Left kidney (tissue), 2 donors: Measurements from ENCODE around the gene MVB12B. TPM values are rescaled to one million over a fixed set of nuclear protein-coding genes. Genes with fewer than 3 reads are reported as not detected.
A peak's percentile ranks its signal among the peaks of the same experiment; 100 is the strongest.

Experiments used
- DNase-seq: peaks from one replicate; pipeline ENCODE4 v3.0.0-alpha.2; 2013
- polyA plus RNA-seq: library from polyadenylated mRNA; unstranded; fragments of 120-200 nt; gene quantifications from one replicate; pipeline ENCODE4 v1.2.1, GENCODE V29; 2013; ENCODE audit not compliant: insufficient read length

Gene MVB12B
- polyA plus RNA-seq, 1 donor, result 15.0 TPM

DNA sequence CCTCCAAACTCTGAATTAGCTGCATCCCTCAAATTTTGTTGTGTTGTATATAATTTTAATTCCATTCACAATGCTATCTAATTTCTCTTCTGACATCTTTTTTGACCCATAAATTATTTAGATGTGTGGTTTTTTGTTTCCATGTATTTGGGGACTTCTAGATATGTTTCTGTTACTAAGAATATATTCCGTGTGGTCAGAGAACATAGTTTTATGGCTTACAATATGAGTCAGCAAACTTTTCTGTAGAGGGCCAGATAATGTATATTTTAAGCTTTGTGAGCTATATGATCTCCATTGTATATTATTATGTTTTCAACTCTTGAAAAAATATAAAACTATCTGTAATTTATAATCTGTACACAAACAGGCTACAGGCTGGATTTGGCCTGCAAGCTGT is 33.4 kb downstream of the MVB12B start:
- DNase-seq, result no peak

DNA sequence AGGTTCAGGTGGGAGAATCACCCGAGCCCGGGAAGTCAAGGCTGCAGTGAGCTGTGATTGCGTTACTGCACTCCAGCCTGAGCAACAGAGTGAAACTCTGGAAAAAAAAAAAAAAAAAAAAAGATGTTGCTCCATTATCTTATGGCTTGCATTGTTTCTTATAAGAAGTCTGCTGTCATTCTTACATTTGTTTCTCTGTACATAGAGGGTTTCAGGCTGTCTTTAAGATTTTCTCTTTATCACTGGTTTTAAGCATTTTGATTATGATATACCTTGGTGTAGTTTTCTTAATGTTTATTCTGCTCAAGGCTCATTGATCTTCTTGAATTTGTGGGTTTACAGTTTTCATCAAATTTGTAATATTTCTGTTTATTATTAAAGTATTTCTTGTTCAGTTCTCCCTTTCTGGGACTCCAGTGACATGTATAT is 35.2 kb downstream of the MVB12B start:
- no peak for DNase-seq

DNA sequence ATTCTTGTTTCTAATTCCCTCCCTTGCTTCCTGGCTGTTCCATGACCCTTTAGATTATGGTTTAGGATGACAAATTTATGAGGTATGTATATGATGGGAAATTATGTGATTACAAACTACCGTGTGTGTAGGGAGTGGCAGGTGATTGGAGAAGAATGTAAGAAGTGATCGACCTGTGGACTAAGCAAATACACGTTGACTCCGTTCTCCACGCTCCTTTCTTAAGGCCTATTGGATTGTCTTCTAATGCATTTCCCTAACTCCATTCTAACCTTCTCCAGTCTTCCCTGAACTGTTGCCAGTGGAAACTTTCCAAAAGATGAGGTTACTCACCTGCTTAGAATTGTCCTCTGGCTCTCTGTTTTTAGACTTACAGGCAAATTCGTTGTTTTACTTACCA is 36.6 kb downstream of the MVB12B start:
- no peak for DNase-seq

DNA sequence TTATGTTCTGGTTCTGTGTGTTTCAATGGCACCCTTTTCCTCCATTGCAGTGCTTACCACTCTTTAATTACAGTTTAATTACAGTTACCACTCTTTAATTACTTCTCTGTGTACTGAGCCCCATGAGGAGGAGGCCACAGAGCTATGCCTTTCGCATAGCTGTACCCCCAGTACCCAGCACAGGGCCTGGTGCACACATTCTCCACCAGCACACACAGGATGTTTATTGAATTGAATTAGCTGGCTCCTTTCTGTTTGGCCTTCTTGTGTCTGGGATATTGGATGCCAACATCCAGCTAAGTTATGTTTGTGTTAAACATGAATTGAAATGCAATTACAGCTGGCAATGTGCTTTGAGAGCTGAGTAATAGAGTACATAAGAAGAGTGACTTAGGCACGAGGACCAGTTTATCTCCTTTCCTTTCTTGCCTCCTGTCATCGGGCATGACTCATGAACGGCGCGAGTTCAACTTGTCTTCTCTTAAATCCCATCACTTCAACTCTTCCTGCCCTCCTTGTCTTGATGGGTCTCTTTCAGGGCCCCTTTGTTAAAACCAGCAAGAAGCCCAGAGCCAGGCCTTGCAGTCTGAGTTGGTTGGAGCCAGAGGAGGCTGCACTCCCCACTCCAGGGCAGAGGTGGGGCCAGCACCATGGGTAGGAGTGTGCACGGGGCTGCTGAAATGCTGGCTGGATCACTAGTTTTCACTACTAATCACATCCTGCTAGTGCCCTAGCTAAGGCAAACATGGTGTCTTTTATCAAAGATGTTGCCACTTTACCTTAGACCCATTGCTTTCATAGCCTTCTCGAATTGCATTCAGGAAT is 37.4 kb downstream of the MVB12B start:
- no peak for DNase-seq

DNA sequence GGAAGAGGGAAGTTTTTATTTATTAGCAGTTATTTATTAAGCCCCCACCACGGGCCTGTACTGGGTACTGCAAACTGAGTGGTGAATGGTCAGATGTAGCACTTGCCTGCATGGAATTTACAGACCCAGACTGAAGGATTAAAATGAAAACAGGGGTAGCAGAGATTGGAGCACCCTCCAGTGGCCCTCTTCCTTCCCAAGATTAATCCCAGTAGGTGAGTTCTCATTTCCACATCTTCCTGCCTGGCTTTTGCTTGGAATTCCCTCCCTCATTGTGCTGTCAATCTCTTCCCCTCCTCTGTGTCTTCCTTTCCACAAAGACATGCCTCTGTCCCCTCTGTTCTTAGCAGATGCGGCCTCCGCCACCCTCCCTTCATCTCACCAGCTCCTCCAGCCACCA is 39.2 kb downstream of the MVB12B start:
- no peak for DNase-seq

DNA sequence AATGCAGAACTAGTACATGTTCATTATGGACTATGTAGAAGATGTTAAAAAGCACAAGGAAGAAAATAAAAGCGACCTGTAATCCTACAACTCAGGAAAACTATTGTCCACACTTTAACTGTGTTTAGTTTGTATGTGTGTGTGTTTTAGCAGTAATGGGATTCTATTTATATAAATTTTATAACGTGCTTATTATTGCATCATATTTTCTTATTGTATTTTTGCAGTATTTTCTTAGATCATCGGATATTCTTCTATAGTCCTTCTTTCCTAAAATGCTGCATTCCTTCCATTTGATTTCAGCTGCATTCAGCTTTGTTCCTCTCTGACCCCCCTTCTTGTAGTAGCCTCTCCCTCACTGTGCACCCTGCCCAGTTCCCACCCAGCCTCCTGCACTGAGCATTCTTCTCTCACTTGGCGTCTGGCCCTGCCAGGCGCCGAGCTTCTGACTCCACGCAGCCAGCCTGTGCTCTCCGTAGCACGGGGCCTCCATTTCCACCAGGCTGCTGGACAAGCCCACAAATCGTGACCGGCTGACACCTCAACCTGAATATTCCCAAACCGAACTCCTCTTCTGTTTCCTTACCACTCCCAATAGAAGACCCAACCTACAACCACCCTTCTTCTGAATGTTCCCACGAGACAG is 39.9 kb downstream of the MVB12B start:
- no peak for DNase-seq

DNA sequence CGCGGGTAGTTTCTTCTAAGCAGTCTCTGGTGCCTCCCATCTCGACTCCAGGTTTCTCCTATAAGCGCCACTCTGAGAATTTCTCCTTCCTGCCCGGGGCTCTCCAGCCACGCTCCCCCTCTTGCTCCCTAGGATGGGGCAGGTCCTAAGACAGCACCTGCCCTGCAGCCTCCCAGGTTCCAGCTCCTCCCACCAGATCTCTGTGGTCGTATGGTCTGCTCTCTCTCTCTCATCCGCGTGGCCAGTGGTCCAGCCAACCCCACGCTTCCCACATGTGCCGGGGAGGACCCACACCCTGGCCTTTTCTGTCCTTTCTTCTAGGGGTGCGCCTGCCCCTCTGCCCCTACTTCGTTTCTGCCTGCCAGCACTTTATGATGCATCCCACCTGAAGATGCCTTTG is 40.5 kb downstream of the MVB12B start:
- DNase-seq, result no peak

DNA sequence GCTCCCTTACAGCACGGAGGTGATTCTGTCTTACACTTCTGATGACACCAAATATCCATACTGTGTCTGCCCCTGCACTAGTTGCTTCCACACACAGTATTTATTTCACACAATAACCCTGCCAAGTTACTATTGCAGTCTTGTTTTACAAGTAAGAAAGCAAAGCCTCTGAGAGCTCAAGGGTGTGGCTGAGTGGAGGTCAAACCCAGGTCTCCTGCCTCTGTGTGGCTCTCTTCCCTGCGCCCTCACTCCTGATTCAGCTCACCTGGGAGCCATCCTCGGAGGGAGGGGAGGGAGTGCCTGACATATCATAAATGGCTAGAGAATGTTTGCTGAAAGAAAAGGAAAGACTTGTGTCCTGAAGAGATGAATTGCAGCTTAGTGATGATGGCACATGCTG is 41.0 kb downstream of the MVB12B start:
- no peak for DNase-seq

DNA sequence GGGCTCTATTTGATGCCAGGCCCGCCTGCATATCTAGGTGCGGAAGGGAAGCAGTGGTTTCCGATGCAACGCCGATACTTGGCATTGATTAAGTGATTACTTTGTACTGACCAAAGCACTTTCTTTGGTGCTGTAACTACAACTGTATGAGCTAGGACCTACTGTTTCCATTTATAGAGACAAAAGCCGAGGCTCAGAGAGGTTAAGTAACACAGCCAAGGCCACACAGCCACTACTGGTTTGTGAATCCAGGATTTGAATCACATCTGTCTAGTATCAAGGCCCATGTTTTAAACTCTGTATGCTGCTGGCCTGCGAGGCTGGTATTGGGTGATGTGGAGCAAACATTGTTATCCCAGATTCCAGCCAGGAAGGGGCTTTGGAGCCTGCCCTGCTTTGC is 41.4 kb downstream of the MVB12B start:
- DNase-seq, result no peak

DNA sequence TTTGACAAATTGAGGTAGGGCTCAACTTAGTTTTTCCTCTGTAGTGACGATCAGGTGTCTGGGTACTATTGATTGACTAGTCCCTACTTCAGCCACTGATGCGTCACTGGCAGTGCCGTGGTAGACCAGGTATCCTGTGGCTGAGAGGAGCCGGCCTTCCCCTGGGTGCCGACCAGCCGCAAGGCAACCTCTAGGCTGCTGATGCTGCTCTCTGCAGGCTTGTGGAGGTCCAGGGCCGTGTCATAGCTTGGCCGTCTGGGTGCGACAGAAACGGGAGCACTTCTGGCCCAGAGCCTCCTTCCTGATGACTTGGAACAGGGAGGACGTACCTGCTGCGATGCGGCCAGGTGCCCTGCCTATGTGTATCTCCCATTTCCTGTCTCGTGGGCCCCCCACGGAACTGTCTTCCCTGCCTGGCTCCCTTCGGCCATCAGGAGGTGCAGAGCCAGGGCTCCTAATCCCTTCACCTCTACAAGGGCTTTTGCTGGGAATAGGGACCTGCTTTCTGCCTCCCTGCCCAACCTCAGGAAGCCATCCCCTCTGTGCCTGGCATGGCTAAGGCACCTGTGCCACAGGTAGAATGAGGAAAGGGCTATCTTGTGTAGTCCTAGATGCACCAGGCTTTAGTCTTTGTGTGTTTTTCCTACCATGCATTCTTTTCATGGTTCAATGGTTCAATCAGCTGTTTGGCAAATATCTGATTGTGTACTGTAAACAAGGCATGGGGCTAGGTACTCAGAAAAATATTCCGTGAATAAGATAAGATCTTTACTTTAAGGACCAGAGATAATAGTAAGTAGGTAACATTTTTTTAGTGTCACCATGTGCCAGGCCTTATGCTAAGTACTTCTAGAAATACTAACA is 44.6 kb downstream of the MVB12B start:
- no peak for DNase-seq

DNA sequence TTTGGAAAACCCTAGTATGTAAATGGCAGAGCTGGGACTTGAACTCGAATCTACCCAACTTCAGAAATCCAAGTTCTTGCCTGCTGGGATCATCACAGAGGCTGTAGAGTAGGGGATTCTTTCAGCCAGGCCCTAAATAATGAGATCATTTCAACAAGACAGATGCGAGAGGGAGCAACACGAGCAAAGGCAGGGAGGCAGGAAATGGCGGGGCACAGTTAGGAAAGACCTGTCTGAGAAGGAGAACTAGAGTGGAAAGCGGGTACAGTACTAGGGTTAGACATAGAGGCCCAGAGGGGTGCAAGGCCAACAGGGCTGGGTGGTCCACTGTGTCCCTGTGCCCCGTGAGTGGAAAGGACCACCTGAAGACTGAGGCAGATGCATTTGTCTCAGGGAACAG is 46.1 kb downstream of the MVB12B start:
- DNase-seq, result no peak

DNA sequence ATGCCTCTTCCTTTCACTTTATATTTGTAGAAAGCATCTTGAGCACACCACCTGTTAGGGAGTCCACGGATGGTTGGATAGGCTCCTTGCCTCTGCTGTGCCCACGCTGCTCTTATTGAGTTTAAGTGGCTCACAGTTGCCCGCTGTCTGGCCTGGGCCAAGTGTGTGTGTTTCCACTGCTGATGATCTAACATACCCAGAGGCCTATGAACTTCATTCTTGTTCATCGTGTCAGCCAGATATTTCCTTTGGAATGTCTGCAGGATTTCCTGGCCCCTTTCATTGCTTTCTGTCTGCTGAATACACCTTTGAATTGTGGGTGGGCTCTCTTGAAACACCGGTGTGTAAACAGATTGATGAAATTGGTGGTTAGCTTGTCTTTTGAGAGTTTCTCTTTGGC is 46.6 kb downstream of the MVB12B start:
- DNase-seq, result no peak

DNA sequence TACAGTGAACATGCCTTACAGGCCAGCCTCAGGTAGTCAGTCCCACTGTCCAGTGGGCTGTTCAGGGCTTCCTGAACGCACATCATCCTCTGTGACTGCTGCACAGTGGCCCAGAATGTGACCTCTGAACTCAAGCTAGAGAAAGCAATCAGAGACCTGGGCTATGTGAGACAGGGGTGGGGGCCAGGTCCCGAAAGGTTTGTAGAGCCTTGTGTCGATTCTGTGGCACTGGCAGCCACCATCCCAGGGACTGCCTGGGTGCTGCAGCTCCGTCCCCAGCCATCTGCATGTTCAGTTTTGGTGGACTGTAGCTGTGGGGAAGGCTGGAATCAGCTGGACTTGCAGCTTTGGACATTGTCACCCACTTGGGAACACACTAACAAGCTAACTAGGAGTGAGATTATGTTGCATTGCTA is 47.7 kb downstream of the MVB12B start:
- no peak for DNase-seq

DNA sequence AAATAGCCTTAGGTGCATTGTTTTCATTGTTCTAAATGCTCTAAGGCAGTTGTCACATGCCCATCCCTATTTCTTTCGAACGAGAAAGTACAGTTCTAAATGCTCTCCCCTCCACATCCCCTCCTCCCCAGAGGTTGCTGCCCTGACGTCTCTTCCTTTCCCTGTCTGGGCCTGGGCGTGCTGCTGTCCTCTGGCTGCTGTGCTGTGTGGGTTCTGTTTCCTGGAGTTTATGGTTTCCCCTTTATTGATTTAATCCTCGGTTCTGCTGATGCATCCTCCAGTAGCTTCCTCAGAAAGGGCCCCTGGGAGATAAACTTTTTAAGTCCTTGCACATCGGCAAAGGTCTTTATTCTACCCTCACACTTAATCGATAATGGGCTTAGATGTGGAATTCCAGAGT is 48.8 kb downstream of the MVB12B start:
- no peak for DNase-seq

DNA sequence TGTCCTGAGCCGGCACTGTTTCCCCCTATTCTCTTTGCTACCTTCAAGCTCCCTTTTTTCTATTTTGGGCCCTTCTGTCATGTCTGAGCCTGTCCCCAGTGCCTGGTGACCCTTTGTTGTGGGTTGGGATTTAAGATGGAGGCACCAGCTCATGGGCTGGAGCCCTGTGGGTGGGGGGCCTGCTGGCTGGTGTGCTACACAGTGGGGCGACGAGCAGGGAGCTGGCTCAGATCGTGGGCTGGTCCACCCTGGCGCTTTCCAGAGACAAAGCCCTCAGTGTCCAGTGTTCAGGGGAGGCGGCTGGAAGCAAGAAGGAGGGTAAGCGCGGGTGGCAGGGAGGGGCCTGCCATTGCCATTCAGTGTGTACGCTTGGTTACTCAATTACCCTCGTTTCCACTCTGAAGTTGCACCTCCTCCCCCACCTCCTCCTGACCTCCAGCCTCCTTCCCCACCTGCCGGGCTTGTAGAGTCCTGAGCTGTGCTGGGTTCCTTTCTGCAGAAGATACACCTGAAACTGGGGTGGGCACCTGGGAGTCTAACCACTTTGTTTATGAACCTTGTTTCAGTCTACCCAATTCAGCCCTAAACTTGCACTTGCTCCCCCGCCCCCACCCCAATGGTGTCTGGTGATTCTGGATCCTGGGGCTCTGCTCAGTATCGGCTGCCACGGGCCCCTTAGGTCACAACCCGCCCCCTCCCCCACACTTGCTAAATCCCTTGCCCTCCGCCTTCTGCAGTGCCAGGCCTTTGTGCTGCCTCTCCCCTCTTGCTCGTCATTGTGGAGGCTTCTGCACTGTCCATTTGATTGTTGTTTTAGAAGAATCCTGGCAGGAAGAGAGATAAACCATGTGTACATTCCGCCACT is 49.9 kb downstream of the MVB12B start:
- DNase-seq, result peak; percentile 33

DNA sequence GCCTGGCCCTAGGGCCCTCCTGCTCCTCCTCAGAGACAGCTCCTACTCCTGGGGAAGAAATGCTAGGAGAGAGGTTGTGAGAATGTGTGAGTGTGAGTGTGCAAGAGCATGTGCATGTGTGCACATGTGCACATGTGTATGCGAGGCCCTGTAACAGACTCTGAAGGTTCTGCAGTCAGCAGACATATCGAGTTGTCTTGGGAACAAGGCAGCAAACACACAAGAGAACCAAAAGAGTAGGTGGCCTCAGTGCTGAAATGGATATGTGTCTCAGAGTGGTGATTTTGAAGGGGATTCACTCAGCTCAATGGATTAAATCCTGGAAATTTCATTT is 50.5 kb downstream of the MVB12B start:
- no peak for DNase-seq

DNA sequence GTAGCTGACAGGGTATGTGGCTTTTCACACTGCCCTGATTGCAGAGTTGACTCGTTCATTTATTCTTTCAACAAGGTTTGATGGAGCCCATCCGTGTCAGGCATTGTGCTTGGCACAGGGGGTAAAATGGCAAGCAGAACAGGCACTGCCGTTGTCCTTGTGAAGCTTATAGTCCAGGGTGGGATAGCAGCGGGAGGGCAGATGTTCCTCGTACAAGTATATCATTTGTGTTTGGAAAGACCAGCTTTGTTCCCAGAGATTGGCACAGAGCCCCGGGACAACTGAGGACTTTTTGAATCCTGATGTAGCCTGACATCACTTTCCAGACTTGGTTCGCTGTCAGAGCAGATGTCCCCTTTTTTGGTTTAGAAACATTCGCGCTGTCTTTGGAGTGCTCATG is 50.9 kb downstream of the MVB12B start:
- DNase-seq, result no peak

DNA sequence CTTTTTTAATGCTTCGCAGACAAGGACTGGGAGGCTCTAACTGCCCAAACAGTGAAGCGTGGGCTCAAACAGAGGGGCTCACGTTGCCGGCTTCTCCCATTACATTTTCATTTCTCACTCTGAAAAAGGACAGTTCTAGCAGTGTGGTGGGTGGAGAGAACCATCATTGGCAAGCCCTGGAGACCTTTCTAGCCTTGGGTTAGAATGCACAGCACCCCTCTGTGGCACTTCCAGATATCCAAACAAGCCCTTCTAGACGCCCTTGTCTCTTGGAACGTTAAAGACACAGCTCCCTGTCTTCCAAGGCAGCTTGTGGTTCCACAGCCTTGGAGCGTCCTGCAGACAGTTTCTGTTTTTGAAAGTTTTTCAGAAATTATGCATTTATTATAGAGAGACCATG is 52.1 kb downstream of the MVB12B start:
- no peak for DNase-seq

DNA sequence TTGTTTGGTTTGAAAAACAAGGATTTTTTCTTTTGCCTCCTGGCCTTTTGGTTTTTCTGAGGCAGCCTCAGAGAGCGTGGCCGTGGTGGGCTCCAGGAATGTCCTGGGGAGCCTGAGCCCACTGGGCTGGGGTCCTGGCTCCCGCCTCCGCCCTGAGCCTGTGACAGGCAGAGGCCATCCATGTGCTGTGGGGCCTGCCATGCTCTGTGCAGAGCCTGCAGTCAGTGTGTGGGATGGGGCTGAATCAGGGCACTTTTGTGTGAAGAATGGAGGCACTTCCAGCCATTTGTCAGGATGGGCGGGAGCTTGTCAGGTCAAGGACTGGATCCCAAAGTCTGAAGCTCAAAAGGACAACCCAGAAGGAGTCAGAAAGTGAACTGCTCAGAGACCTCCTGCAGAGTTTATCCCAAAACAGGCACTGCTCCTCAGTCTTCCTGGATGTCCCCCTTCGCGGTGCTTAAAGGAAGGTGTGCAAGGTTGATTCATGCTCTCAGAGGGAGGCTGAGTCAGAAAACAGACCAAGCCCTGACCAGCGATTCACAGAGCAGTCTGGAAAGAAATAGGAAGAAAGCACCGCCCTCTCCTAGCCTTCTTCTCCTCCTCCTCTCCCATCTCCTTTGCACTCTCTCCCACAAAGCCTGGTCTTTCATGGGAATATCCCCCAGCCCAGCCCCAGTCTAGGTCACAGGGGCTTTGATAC is 53.2 kb downstream of the MVB12B start:
- DNase-seq, result no peak

DNA sequence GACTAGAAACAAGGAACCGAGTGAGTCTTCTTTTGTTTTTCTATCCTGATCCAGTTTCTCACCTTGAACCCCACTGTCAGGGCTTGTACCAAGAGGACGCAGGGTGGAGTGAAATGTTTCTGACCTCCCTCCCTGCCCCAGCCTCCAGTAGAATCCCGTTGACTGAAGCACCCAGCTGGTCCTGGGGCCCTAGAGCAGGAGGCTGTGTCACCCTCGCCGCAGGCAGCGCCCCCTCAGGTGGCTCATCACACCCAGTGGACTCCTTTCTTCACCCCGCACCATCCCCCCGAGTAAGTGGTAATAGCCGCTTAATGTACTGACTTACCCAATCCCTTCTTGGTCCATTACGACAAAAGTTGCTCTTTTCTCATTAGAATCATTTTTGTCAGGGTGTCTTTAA is 53.8 kb downstream of the MVB12B start:
- no peak for DNase-seq

DNA sequence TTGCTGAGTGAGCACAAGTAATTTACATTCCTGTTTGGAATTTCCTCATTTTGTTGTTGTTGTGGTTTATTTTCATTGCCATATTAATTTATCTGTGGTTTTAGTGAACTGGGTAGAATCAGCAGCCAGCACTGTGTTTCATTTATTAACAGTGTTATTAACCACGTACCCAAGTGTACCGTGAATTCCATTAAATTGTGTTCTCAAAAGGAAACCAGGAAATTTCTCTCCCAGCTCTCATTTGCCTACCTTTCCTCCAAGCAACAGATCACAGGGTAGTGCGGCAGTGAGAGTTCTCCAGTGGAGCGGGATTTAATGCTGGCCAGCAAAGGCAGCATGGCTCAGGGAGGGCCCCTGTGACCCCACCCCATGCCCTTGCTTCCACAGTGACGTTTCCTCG is 54.6 kb downstream of the MVB12B start:
- DNase-seq, result no peak
